ENCODE results near the gene L1TD1. TPM values are rescaled to one million over a fixed set of nuclear protein-coding genes. Genes with fewer than 3 reads are reported as not detected.
"Not testable (repeated sequence)": the region's sequence is repeated elsewhere in the genome, so short reads cannot be mapped to it uniquely, and the experiment has no call there.

L1TD1 gene
- total RNA-seq, 1 donor, result under 0.01 TPM

- no peak overlapping the region for H3K4me3 ChIP-seq (ENCODE audit: low read depth, low read length)
- DNase-seq (ENCODE audit: low read depth), result no peak
- no peak for TF ChIP-seq CTCF (IDR thresholded peaks at IDR 0.05; ENCODE audit: insufficient read depth, low read depth, low read length)
Measured at GRCh38 chr1:62218604-62219003, 24.0 kb downstream of the L1TD1 start.

- not testable (repeated sequence) for H3K4me3 ChIP-seq (ENCODE audit: low read depth, low read length); DNase-seq (ENCODE audit: low read depth)
Measured at GRCh38 chr1:62220456-62220855, 25.8 kb downstream of the L1TD1 start.

GRCh38 chr1:62221171-62221570 lies 26.5 kb downstream of the L1TD1 start:
- no peak overlapping the region for H3K4me3 ChIP-seq (ENCODE audit: low read depth, low read length)
- TF ChIP-seq CTCF (IDR thresholded peaks at IDR 0.05; ENCODE audit: insufficient read depth, low read depth, low read length), result no peak
- DNase-seq (ENCODE audit: low read depth), result no peak

GRCh38 chr1:62222321-62222720 lies 27.7 kb downstream of the L1TD1 start:
- no peak overlapping the region for H3K4me3 ChIP-seq (ENCODE audit: low read depth, low read length)
- no peak for TF ChIP-seq CTCF (IDR thresholded peaks at IDR 0.05; ENCODE audit: insufficient read depth, low read depth, low read length)
- no peak for DNase-seq (ENCODE audit: low read depth)

- DNase-seq (ENCODE audit: low read depth), result no peak
- TF ChIP-seq CTCF (IDR thresholded peaks at IDR 0.05; ENCODE audit: insufficient read depth, low read depth, low read length), result no peak
- H3K4me3 ChIP-seq (ENCODE audit: low read depth, low read length), result no peak overlapping the region
Measured at GRCh38 chr1:62224182-62224581, 29.5 kb downstream of the L1TD1 start.

GRCh38 chr1:62227496-62227895 lies 32.8 kb downstream of the L1TD1 start:
- H3K4me3 ChIP-seq (ENCODE audit: low read depth, low read length), result no peak overlapping the region
- no peak for DNase-seq (ENCODE audit: low read depth)
- no peak for TF ChIP-seq CTCF (IDR thresholded peaks at IDR 0.05; ENCODE audit: insufficient read depth, low read depth, low read length)

- no peak for TF ChIP-seq CTCF (IDR thresholded peaks at IDR 0.05; ENCODE audit: insufficient read depth, low read depth, low read length)
- no peak for DNase-seq (ENCODE audit: low read depth)
- no peak overlapping the region for H3K4me3 ChIP-seq (ENCODE audit: low read depth, low read length)
Measured at GRCh38 chr1:62228136-62228882, 33.7 kb downstream of the L1TD1 start.

Measured in fibroblast of villous mesenchyme (primary cell).